HK-2 (cell line): ENCODE data around the gene CLDN18.
A peak's percentile ranks its signal among the peaks of the same experiment; 100 is the strongest.

Experiments
- DNase-seq: peaks from one replicate; pipeline ENCODE4 v3.0.0-alpha.2; 2018; ENCODE audit not compliant: unreplicated experiment

CLDN18 gene

DNA sequence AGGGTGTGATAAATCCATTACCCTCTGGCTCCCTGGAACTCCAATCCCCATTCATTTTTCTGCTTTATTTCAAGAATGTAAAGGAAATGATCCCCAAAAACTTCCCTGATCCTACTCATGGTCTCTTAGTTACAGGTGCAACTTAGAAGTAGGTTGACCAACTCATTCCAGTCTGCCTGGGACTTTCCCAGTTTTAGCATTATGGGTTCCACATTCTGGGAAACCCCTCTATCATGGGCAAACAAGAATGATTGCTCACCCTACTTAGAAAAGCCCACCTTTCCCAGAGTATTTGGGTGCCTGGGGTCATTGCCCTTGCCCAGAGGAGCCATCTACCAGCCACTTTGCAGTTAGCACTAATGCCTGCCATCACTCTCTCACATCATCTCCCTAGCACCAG, 15.6 kb downstream of the CLDN18 start:
- DNase-seq, result no peak

DNA sequence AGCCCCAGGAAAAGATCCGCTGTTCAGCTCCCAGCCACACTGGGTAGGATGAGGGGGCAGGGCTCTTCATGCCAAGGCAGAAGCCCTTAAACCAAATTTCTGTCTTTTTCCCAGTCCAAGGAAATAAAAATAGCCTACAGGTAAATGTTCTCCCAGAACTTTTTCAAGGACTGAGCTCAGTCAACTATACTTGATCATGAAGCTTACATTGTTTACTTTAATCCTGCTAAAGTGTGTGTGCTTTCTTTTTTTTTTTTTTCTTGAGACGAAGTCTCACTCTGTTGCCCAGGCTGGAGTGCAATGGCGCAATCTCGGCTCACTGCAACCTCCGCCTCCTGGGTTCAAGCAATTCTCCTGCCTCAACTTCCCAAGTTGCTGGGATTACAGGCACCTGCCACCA, 17.9 kb downstream of the CLDN18 start:
- no peak for DNase-seq

DNA sequence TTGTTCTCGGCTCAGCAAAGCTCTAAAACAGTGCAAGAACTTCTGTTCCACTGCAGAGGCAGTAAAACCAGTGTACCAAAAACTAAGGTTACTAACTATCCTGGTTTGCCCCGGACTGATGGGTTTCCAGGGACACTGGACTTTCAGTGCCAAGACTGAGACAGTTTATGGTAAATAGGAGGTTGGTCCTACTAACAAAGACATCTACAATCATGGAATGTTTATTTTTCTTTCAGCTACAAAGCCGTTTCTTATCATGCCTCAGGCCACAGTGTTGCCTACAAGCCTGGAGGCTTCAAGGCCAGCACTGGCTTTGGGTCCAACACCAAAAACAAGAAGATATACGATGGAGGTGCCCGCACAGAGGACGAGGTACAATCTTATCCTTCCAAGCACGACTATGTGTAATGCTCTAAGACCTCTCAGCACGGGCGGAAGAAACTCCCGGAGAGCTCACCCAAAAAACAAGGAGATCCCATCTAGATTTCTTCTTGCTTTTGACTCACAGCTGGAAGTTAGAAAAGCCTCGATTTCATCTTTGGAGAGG, 20.8 kb downstream of the CLDN18 start:
- no peak for DNase-seq

DNA sequence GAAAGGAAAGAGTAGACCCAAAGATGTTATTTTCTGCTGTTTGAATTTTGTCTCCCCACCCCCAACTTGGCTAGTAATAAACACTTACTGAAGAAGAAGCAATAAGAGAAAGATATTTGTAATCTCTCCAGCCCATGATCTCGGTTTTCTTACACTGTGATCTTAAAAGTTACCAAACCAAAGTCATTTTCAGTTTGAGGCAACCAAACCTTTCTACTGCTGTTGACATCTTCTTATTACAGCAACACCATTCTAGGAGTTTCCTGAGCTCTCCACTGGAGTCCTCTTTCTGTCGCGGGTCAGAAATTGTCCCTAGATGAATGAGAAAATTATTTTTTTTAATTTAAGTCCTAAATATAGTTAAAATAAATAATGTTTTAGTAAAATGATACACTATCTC, 21.6 kb downstream of the CLDN18 start:
- DNase-seq, result no peak

DNA sequence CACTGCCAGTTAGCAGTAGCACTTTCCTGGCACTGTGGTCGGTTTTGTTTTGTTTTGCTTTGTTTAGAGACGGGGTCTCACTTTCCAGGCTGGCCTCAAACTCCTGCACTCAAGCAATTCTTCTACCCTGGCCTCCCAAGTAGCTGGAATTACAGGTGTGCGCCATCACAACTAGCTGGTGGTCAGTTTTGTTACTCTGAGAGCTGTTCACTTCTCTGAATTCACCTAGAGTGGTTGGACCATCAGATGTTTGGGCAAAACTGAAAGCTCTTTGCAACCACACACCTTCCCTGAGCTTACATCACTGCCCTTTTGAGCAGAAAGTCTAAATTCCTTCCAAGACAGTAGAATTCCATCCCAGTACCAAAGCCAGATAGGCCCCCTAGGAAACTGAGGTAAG, 22.6 kb downstream of the CLDN18 start:
- DNase-seq, result no peak

DNA sequence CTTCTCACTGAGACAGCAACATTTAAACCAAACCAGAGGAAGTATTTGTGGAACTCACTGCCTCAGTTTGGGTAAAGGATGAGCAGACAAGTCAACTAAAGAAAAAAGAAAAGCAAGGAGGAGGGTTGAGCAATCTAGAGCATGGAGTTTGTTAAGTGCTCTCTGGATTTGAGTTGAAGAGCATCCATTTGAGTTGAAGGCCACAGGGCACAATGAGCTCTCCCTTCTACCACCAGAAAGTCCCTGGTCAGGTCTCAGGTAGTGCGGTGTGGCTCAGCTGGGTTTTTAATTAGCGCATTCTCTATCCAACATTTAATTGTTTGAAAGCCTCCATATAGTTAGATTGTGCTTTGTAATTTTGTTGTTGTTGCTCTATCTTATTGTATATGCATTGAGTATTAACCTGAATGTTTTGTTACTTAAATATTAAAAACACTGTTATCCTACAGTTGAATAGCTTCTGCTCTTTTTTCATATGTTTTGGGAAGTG, 23.3 kb downstream of the CLDN18 start:
- DNase-seq, result no peak

DNA sequence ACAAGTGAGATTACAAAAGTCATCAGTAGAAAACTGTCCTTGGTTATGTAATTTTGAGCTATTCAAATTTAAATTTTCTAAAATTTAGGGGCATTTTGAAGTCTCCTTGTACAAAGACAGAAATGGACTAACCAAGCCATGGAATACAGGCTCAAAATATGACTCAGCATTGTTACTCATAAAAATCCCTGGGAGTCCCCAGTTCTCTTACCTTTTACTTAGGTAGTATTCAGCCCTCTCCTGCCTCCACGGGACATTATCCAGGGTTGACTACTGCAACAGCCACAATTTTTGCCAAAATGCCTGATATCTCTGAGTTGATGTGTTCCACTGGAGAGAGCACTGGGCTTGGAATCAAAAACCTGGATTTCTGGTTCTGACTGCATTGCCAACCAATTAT, 25.0 kb downstream of the CLDN18 start:
- DNase-seq, result no peak

DNA sequence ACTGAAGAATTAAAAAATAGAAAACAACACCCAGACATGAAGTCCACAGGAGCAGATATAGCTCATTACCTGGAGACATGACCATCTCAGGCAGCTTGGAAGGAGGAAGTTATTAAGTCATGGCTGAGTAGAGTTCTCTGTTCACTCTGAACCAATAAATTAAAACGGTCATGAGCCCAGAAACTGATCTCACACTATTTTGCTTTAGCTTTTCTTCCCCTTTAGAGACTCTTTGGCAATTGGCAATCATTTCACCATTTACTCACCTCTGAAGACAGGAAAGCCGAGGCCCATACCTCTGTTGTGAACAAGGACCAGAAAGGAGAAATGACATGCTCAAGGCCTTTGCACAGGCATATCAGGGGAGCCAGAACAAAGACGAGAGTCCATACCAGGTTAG, 26.6 kb downstream of the CLDN18 start:
- no peak for DNase-seq

DNA sequence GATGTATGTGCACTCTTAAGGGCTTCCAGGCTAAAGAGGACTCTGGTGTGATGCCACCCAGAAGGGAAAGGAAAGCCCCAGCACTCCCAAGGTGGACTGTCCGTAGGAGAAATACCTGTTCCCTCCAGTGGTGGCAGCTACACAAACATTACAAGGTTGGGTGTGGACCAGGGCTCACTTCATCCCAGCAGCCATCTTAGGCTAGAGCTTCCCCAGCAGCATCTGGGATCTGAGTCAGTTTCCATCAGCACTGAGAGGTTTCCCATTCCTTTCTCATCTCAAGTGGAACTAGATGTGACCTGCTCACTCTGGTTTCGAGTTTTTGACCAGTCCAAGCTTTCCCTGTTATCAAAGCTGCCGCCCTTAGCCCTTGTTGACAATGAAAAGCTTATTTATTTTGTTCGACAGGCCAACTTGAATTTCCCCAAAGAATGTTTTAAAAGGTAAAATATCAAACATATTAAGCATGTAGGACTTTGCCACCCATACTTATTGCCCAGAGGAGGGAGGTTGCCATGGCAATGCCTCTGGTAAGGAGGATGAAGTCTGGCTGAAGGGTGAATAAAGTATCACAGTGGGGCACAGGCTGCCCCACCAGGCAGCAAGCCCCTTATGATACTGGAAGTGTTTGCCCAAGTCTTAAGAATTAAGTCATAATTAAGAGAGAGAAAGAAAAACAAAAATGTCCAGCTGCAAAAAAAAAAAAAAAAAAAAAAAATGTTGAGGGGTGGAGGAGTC, 28.9 kb downstream of the CLDN18 start:
- DNase-seq, result no peak

DNA sequence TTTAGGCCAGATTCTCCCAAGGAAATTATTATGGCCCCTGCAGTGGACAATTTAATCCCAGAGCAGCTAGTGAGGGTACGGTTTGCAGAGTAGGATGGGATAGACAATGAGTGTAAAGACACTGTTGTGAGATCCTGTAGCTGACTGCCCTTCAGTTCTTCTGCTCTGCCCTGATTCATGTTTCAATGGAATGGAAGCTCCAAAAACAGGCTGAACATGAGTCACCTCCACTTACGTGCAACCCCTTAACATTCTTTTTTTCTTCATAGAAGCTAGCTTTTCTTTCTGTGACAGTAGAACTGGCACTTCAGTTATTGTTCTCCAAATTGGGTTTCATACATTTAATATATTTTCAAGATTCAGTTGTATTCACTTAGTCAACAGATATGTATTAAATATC, 32.1 kb downstream of the CLDN18 start:
- no peak for DNase-seq

DNA sequence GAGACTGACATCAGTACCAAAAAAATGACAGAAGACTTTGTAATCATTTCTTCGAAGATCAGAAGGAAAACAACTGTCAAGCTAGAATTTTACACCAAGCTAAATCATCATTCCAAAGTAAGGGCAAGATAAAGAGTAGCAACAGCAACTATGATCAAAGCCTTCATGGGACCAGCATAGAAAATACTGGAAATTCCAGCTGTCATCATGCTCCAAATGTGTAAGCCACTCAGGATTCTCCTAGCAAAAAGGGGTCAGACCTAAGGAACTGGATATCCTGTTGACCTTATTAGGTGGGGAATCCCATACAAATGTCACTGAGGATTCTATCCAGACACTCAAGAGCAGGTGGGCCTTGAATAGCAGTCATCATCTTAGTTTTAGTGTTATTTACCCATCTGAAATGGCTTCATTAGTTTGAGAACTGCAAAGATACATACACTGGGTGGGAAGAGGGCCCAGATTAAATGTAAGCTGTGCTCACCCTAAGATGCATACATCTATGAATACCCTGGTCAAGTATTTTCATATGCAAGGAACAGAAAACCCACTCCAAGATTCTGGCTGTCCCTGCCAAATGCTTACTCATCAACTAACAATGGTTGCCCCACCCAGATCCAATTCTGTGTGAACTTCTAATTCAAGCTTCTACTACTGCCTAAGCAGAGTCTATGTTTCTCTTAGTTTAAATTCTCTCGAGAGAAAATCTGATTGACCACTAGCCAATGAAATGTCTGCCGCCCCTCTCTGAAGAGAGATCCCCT, 33.5 kb downstream of the CLDN18 start:
- DNase-seq, result no peak

DNA sequence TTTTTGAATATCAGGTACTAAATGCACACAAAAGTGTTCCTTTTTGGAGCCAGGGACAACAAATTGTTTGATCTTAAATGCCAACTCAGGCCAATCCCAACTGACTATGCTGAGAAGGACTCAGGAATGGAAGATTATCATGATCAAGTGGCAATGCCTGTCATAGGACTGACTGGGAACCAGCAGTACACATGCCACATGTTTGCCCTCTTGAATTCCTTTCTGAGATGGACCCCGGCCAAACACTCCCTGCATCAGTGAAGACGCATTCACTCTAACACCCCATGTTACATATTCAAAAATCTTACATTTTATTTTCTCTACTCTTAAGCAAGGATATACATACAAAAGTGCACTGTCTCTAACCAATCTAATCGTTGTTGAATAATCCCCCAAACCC, 36.1 kb downstream of the CLDN18 start:
- DNase-seq, result no peak

DNA sequence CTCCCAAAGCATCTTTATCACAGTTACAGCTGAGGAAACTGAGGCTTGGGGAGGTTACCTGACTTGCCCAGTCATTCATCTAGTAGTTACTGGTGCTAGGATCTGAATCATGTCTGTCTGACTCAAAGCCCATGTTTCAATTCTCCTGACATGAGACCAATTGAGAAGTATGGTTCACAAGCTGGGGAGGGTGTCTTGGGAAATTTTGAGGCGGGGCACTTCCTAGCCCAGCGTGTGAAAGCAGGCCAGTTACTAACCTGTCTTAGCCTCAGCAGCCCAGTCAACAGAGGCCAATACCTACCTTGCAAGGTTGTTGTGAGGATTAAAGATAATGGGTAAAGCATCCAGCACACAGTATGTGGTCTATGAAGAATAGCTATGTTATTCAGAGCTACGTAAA, 37.0 kb downstream of the CLDN18 start:
- DNase-seq, result no peak

DNA sequence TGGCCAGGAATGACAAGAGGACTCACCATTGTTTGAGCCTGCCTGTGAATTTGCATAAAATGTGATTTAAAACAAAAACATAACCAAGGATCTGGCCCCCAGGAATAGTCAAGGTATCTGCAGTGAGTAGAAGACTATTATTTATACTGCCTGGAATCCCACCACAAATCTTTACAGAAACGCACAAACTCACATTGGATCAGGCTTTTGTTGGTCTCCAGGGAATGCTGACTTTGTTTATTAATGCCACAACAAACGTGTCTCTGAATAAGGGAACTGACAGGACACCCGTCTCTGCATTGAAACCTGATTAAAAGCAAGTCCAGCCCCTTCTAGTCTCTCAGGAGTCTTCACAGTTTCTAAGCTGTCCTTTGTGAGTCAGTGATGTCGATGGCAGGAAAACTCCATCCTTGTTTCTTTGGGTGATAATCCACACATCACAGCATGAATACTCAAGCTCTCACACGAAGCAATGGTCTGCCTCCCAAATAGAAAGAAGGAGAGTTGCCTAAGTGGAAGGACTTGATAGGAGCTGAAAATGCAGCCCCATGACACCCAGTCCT, 37.7 kb downstream of the CLDN18 start:
- no peak for DNase-seq

DNA sequence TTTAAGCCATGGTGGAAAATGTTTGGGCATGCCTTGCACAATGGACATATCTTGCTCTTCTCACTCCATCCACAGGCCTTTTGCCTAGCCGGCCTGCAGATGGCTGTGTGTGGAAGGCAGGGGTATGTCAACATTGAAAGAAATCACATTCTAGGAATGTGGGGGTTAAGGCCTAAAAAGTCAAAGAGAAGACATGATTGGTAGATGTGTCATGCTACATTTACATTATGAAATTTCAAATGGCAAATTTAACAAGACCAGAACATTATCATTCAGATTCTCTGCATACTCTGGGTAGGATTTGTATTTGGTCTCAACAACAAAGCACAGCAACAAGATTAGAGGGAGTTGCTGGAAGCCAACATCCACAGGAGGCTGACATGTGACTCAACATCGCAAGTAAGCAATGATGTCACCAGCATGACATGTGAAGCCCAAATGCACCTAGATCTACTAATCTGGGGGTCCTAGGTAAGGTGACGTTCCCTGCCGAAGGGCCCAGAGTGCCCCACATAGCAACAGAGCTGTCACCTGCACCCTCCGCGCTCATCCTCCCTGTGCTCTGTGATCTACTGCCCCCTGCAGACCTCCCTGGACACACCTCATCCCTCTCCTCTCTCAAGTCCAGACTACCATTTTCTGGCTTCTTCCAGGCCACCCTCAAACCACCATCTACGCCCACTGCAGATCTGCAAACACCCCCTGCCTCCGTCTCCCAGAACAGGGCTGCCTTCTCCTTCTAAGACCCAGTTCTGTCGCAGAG, 39.4 kb downstream of the CLDN18 start:
- no peak for DNase-seq

DNA sequence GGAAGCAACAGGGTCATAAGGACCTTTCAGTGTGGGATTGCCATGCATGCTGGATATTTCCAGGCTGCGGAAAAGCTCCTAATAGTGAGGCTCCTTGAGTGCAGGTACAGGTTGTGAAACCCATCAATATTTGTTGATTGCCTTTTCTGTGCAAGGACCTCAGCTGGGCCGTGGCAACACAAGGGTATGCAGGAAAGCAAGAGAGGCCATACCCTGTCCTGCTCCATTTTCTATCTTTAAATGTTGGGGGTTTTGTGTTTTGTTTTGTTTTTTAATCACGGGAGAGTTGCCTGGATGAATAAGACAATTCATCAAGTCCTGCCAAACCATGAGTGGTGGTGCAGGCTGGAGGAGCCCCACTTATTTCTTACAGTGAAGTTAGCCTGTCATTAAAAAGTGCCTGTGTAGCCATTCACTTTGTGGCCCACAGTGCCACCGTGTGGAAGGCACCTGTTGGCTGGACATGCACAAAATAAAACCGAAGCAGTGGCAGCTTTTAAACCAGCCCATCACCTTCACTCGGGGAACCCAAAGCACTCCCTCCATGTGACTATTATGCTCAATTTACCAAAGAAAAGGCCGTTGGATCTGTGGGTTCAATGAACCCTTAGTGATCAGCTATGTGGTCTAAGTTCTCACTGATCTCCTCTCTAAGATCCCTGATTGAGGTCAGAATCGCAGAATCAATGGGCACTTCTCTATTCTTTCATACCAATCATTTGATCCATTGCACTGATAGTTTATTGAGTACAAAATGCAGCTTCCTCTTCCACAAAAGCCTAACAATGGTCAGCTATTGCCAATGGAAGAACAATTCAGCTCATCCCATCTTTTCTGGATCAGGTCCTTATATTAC, 42.2 kb downstream of the CLDN18 start:
- peak; percentile 34 for DNase-seq

DNA sequence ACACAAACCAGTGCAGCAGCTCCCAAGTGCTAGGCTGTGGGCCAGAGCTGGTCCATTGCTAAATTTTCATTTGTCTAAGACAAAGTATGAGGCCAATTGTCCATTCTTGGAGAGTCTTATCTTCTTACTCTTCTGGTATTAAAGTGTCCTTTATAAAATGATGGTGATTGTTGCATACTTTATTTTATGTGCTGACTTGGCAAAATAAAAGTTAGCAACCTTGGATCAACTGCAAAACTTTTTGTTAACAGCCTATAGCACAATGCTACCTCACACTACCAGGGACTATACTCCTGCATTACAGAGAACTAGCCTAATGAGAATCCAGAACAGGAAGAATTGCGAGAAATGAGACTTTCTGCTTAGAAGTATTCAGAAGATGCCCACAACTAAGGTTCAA, 44.1 kb downstream of the CLDN18 start:
- no peak for DNase-seq

DNA sequence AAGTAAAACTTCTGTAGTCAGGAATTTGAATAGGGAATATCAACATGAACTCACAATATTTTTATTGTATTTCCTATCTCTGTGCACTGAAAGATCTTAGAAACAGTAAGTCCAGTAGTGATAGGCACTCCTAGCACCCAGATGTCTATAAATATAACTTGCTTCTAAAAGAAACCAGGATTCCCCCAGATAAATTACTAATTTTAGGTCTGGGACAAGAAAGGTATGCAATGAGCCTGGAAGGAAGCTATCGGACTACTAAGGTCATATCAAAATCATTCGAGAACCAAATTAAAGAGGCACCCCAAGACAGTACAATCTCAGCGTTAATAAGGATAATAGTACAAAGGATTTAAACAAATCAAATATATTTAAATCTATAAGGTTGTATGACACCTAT, 47.4 kb downstream of the CLDN18 start:
- DNase-seq, result no peak

DNA sequence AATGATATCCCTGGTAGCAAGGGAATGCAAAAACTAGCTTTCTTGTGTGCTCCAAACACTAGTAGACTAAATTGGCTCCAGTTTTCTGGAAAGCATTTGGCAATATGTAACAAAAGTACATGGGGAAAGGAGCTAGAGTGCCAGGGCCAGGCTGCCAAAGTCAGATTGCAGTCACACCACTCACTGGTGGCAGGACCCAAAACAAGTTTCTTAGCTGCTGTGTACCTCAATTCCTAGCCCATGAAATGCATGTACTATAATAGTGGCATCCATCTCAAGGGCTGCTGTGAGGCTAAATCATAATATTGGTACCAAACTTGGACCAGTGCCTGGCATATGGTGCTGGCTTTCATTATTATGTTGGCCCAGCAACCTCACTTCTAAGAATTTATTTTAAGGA, 49.3 kb downstream of the CLDN18 start:
- no peak for DNase-seq

DNA sequence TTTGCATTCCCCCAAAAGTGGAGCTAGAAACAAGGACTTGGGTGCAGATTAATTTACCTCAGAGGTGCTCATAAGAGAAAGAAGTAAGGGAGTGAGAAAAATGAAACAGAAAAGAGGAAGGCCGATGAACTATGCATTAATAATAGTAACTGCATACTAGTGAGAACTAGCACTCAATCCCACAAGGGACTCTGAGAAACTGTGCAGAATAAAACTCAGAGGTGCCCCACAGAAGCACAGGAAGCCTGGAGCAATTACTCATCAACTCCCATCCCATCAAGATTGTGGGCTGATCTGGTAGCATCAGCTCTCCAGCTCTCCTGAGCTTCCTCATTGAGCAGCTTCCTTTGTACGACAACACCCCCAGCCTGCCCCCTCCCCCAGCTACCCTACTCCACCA, 50.8 kb downstream of the CLDN18 start:
- no peak for DNase-seq

DNA sequence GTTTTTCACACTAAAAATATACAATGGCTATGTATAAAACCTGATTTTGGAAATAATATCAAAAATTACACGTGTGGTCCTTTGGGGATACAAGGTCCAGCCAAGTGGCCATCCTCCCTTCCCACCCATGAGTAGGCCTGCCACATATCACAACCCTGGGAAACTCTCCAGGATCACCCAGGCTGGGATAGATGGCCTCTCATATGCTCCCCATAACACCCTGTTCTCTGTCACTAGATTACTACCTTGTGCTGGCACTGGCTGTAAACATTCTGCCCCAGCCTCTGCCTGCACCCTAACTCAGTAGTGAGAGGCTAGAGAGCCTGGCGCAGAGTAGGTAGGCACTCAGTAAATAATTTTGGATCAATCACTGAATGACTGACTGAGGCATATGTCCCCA, 52.1 kb downstream of the CLDN18 start:
- no peak for DNase-seq
